ENCODE measurements around the gene MPO. TPM values are rescaled to one million over a fixed set of nuclear protein-coding genes. Genes with fewer than 3 reads are reported as not detected.

Gene MPO
- total and polyA plus RNA-seq, 2 donors (not counting 1 experiment from before 2014, with no cell fraction given), result 0.07 TPM; not detected in 1

DNA sequence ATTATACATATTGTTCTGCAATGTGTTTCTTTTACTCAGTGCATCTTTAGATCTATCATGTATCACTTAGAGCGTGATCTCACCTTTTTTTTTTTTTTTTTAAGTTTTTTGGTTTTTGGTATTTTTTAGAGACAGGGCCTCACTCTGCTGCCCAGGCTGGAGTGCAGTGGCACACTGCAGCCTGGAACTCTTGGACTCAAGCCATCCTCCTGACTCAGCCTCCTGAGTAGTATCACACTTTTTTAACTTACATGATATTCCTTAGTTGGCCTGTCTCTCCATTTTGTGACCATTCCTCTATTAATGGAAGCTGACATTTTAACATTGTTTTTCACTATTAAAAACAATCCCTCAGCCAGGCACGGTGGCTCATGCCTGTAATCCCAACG lies 4.7 kb upstream of the MPO start:
- no peak overlapping the region for H3K4me3 Mint-ChIP-seq
- Histone ChIP-seq H2AFZ (ENCODE audit: insufficient read depth, low read depth, low read length, poor library complexity, severe bottlenecking) (no peak overlapping the region), H3K9ac (ENCODE audit: low read length) (no peak overlapping the region), H3K4me3 (ENCODE audit: control extremely low read depth in 1 of 5, extremely low read depth in 1 of 5, insufficient read depth in 1 of 5, low read depth in 2 of 5, low read length in 4 of 5) (no peak overlapping the region), H3K4me2 (replicated peaks; ENCODE audit: low read depth, low read length, poor library complexity, severe bottlenecking) (no peak overlapping the region), H3K27me3 (replicated peaks in 1 of 4; ENCODE audit: control extremely low read depth in 1 of 4, control insufficient read depth in 3 of 4, insufficient read depth in 4 of 4, low read length in 3 of 4) (peaks cover 0 to 12% (median 1%) of the 10 kb centered on the region in 4 experiments), H3K36me3 (replicated peaks in 1 of 2; ENCODE audit: control extremely low read depth in 1 of 2, control insufficient read depth in 1 of 2, extremely low read depth in 1 of 2, insufficient read depth in 2 of 2, low read length in 1 of 2) (no peaks in the 10 kb centered on the region), H3K27ac (ENCODE audit: low read length in 2 of 2) (no peak overlapping the region), H3K4me1 (ENCODE audit: control insufficient read depth in 2 of 2, insufficient read depth in 2 of 2, low read length in 2 of 2) (no peaks in the 10 kb centered on the region), H3K9me3 (ENCODE audit: control extremely low read depth in 1 of 3, control insufficient read depth in 2 of 3, insufficient read depth in 1 of 3, low read length in 2 of 3) (no peaks in the 10 kb centered on the region), H3K79me2 (ENCODE audit: control insufficient read depth, insufficient read depth, low read length) (no peaks in the 10 kb centered on the region), H4K20me1 (ENCODE audit: control insufficient read depth, insufficient read depth, low read length, poor library complexity, severe bottlenecking) (no peaks in the 10 kb centered on the region)
- intact Hi-C loops (cut with micrococcal nuclease), result no loop called here
- H3K9me3 Mint-ChIP-seq (ENCODE audit: insufficient read depth), result no peaks in the 10 kb centered on the region
- POLR2A ChIA-PET, result no interaction called here
- no peak overlapping the region for H3K27ac Mint-ChIP-seq
- no peak for ATAC-seq (ENCODE audit: low read depth)
- H3K27me3 Mint-ChIP-seq, result peaks cover 33% of the 10 kb centered on the region
- WGBS (ENCODE audit: insufficient coverage), result no CpG with 5 or more reads among the region's 3 CpGs
- H3K4me1 Mint-ChIP-seq, result no peaks in the 10 kb centered on the region
- no peak for TF ChIP-seq EZH2 (IDR thresholded peaks at IDR 0.05; ENCODE audit: borderline replicate concordance, insufficient read depth, low read depth, low read length, poor library complexity, severe bottlenecking)
- TF ChIP-seq, protein P1, sequence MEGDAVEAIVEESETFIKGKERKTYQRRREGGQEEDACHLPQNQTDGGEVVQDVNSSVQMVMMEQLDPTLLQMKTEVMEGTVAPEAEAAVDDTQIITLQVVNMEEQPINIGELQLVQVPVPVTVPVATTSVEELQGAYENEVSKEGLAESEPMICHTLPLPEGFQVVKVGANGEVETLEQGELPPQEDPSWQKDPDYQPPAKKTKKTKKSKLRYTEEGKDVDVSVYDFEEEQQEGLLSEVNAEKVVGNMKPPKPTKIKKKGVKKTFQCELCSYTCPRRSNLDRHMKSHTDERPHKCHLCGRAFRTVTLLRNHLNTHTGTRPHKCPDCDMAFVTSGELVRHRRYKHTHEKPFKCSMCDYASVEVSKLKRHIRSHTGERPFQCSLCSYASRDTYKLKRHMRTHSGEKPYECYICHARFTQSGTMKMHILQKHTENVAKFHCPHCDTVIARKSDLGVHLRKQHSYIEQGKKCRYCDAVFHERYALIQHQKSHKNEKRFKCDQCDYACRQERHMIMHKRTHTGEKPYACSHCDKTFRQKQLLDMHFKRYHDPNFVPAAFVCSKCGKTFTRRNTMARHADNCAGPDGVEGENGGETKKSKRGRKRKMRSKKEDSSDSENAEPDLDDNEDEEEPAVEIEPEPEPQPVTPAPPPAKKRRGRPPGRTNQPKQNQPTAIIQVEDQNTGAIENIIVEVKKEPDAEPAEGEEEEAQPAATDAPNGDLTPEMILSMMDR (IDR thresholded peaks at IDR 0.05), result no peak
- DNase-seq, result no peak
- CTCF ChIA-PET, result interaction anchor here (1.4 kb wide), 1 partner anchor 32 kb away, joined by 4 read pairs; no protein-coding TSS in a partner anchor

DNA sequence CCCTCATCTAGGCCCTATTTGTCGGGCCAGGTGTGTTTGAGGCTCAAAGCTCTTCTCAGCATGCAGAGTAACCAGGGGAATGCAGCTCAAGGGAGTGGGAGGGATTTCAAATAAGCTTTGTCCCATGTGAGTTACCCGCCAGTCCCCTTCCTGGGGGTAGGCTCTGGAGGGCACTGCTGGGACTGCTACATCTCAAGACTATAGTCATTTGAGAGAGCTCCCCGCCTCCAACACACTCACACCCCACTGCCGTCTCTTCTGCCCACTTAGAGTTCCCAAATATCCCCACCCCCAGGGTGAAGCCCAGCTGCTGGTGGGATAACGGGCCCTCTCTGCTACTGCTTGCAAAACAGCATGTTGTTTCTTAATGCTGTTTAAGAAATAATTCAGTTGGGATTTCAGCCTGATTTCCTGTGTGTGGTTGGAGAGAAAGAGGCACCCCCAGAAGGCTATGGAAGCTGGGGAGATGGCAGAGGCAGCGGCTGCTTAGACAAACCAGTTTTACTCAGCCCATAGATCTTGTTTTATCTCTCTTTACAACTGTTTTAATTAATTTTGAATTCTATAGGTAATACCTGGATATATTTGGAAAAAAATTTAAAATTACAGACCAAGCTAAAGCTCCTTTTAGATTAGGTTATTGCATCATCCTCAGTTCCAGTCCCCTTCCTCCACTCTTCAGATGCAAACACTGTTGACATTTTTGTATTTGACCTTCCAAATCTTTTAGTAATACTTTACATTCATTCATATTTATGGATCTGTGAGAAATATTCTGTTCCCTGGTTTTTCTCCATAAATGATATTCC lies 4.1 kb upstream of the MPO start:
- Histone ChIP-seq H4K20me1 (ENCODE audit: control insufficient read depth, insufficient read depth, low read length, poor library complexity, severe bottlenecking) (no peaks in the 10 kb centered on the region), H3K27me3 (replicated peaks in 1 of 4; ENCODE audit: control extremely low read depth in 1 of 4, control insufficient read depth in 3 of 4, insufficient read depth in 4 of 4, low read length in 3 of 4) (peaks cover 0 to 17% (median 1%) of the 10 kb centered on the region in 4 experiments), H3K4me2 (replicated peaks; ENCODE audit: low read depth, low read length, poor library complexity, severe bottlenecking) (no peak overlapping the region), H3K9me3 (ENCODE audit: control extremely low read depth in 1 of 3, control insufficient read depth in 2 of 3, insufficient read depth in 1 of 3, low read length in 2 of 3) (no peaks in the 10 kb centered on the region), H3K79me2 (ENCODE audit: control insufficient read depth, insufficient read depth, low read length) (no peaks in the 10 kb centered on the region), H3K27ac (ENCODE audit: low read length in 2 of 2) (no peak overlapping the region), H3K4me3 (ENCODE audit: control extremely low read depth in 1 of 5, extremely low read depth in 1 of 5, insufficient read depth in 1 of 5, low read depth in 2 of 5, low read length in 4 of 5) (no peak overlapping the region), H3K9ac (ENCODE audit: low read length) (no peak overlapping the region), H3K4me1 (ENCODE audit: control insufficient read depth in 2 of 2, insufficient read depth in 2 of 2, low read length in 2 of 2) (no peaks in the 10 kb centered on the region), H3K36me3 (replicated peaks in 1 of 2; ENCODE audit: control extremely low read depth in 1 of 2, control insufficient read depth in 1 of 2, extremely low read depth in 1 of 2, insufficient read depth in 2 of 2, low read length in 1 of 2) (no peaks in the 10 kb centered on the region), H2AFZ (ENCODE audit: insufficient read depth, low read depth, low read length, poor library complexity, severe bottlenecking) (no peak overlapping the region)
- Mint-ChIP-seq H3K27me3 (peaks cover 31% of the 10 kb centered on the region), H3K4me1 (no peaks in the 10 kb centered on the region), H3K4me3 (no peak overlapping the region), H3K9me3 (ENCODE audit: insufficient read depth) (no peaks in the 10 kb centered on the region), H3K27ac (no peak overlapping the region)
- ATAC-seq (ENCODE audit: low read depth), result no peak
- intact Hi-C loops (cut with micrococcal nuclease), result no loop called here
- DNase-seq, result no peak
- TF ChIP-seq, protein P1 (IDR thresholded peaks at IDR 0.05), result no peak
- TF ChIP-seq EZH2 (IDR thresholded peaks at IDR 0.05; ENCODE audit: borderline replicate concordance, insufficient read depth, low read depth, low read length, poor library complexity, severe bottlenecking), result no peak
- CTCF ChIA-PET, result interaction anchor here (1.4 kb wide), 1 partner anchor 33 kb away, joined by 4 read pairs; no protein-coding TSS in a partner anchor
- WGBS (ENCODE audit: insufficient coverage), result 0% methylated on average over 2 of the region's 6 CpGs
- POLR2A ChIA-PET, result interaction anchor here (0.6 kb wide), 1 partner anchor 271 kb away, joined by 11 read pairs; no protein-coding TSS in a partner anchor
